ENCODE measurements around the gene COX7A2L. TPM values are rescaled to one million over a fixed set of nuclear protein-coding genes. Genes with fewer than 3 reads are reported as not detected.

COX7A2L gene, protein sequence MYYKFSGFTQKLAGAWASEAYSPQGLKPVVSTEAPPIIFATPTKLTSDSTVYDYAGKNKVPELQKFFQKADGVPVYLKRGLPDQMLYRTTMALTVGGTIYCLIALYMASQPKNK
- total RNA-seq = 243 and 308 TPM in 2 replicates

DNA sequence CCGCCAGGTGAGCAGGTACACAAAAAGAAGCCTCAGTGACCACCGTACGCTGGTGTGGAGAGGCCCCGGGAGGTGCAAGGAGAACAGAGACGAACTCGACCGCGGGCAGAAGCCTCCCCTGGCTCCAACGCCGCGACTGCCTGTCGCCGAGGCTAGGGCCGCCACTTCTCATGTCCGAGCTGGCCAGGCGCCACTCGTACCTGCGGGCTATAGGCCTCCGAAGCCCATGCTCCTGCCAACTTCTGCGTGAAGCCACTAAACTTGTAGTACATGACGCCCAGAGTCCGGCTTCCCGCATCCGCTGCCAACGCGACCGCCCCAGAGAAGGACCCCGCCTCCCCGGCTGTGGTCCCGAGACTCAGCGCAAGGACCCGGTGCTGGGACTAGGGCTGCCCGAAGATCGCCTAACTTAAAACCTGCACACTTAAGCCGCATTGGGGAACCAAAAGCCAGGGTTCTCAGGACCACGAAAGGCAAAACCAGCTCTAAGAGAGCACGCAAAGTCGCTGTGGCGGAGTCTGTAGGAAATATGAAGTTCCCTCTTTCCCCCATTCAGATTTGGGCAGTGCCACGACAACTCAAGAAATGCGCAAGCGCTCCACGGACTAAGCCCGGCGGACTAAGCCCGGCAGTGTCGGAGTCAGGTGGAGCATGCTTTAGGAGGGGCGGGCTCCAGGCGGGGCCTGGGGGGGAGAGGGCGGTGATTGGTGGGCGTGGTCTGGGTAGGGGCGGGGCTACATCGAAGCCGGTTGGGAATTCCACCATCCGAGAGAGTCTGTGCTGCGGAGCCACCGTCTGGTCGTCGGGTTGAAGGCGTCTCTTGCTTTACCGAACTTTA lies at the start of gene COX7A2L:
TSS of gene COX7A2L (minus strand) at position 328 of the 838 bp plus-strand sequence. CDS start at position 272, 56 bp downstream.

Other genes with a start within 250 kb of the COX7A2L start
- gene EML4, start 191.9 kb downstream of the COX7A2L start, total RNA-seq = 43.9 and 56.4 TPM in 2 replicates
- gene KCNG3, start 132.8 kb upstream of the COX7A2L start, total RNA-seq = under 0.01 TPM in 2 replicates
- gene MTA3, start 207.4 kb upstream of the COX7A2L start, total RNA-seq = 29.7 and 32.5 TPM in 2 replicates

All from uterine smooth muscle cell (primary cell).